Spleen (tissue), 11 donors: ENCODE results near the gene DNAJB8. TPM values are rescaled to one million over a fixed set of nuclear protein-coding genes. Genes with fewer than 3 reads are reported as not detected.

ENCODE experiments used
- DNase-seq: peaks from one replicate; pipeline ENCODE4 v3.0.0-alpha.2; 2020
- H3K27ac ChIP-seq, 8 donors: fragments of 200-600 bp; sonication (generic) in 7 of 8; 1 replicate in 4 of 8; 2 replicates in 4 of 8; pipeline versions ENCODE4 v1.5.0 to v1.8.0; 2016 to 2021; ENCODE audit warnings: inconsistent platforms in 4 of 8, mild to moderate bottlenecking in 4 of 8, moderate library complexity in 1 of 8
- H3K27me3 ChIP-seq, 7 donors: fragments of 200-600 bp; sonication (generic) in 6 of 7; replicated peaks in 1 of 7; 1 replicate in 4 of 7; 2 replicates in 3 of 7; pipeline versions ENCODE4 v1.5.0 to v1.8.0; 2016 to 2021; ENCODE audit warnings: inconsistent platforms in 3 of 7, mild to moderate bottlenecking in 1 of 7
- H3K36me3 ChIP-seq, 6 donors: fragments of 200-600 bp; sonication (generic) in 5 of 6; 1 replicate in 4 of 6; 2 replicates in 2 of 6; pipeline versions ENCODE4 v1.5.0 to v1.8.0; 2016 to 2021; ENCODE audit warnings: inconsistent platforms in 2 of 6
- H3K4me1 ChIP-seq, 6 donors: fragments of 200-600 bp; sonication (generic) in 5 of 6; 1 replicate in 3 of 6; 2 replicates in 3 of 6; pipeline versions ENCODE4 v1.5.0 to v1.8.0; 2016 to 2021; ENCODE audit warnings: inconsistent platforms in 3 of 6
- H3K4me3 ChIP-seq, 8 donors: fragments of 200-600 bp; sonication (generic) in 7 of 8; 1 replicate in 4 of 8; 2 replicates in 4 of 8; pipeline versions ENCODE4 v1.5.0 to v1.8.0; 2016 to 2021; ENCODE audit warnings: inconsistent platforms in 4 of 8, mild to moderate bottlenecking in 4 of 8, moderate library complexity in 2 of 8
- H3K9me3 ChIP-seq, 8 donors: fragments of 200-600 bp; sonication (generic) in 7 of 8; 1 replicate in 4 of 8; 2 replicates in 4 of 8; pipeline versions ENCODE4 v1.5.0 to v1.8.0; 2016 to 2021; ENCODE audit warnings: inconsistent platforms in 4 of 8
- POLR2A ChIP-seq, 3 donors: fragments of 450-650 bp; IDR thresholded peaks; one replicate each; pipeline ENCODE4 v1.5.1; 2017; ENCODE audit warnings: antibody characterized with exemption in 3 of 3, mild to moderate bottlenecking in 1 of 3
- POLR2AphosphoS5 ChIP-seq, 3 donors: sonication (generic); formaldehyde crosslinking; IDR thresholded peaks; one replicate each; pipeline ENCODE4 v1.5.1; 2017; ENCODE audit warnings: antibody characterized with exemption in 3 of 3
- WGBS, 5 donors: extraction: QIAGEN DNeasy Blood & Tissue Kit in 3 of 5; methylation state at CpG; one replicate each; pipeline versions ENCODE4 v1.1.5 to v1.1.7; 2013 to 2018; 5-methylcytosine and 5-hydroxymethylcytosine counted together
- intact Hi-C: fragments of 100-400 bp; cut with DNase I; formaldehyde crosslinking; loops from one replicate; pipeline ENCODE4 v1.15.0; 2023; ENCODE audit warnings: low total_unique reads
- polyA plus RNA-seq, 3 donors: library from polyadenylated mRNA; stranded (reverse); fragments of 200-250 nt; gene quantifications; one replicate each; pipeline ENCODE4 v1.2.1, GENCODE V29; 2013
- total RNA-seq, 7 donors: library from RNA; depleted of rRNA in 3 of 7; stranded (reverse); fragments of >200 nt in 3 of 7; fragmentation: NEBNext Ultra II Directional in 4 of 7; extraction: Animal tissue kit (Norgen Biotek cat#: 25700) in 4 of 7; gene quantifications; one replicate each; pipeline versions ENCODE4 v1.1.0 to v1.2.1, GENCODE V29; 2016 to 2021
- TF ChIP-seq, protein P1 (sequence below), 11 experiments: fragments of 200-600 bp in 7 of 11; fragments of 450-650 bp in 4 of 11; sonication (generic) in 4 of 11; IDR thresholded peaks in 8 of 11; conservative IDR thresholded peaks in 3 of 11; 1 replicate in 7 of 11; 2 replicates in 4 of 11; pipeline versions ENCODE4 v1.4.0 to v1.8.0; 2016 to 2021; ENCODE audit warnings: antibody characterized with exemption in 11 of 11, inconsistent platforms in 4 of 11, mild to moderate bottlenecking in 1 of 11
- donor health status: healthy with polysubstance abuse.
- donor health status: DM: no; HTN: no; CAD: no; lungs with moderate emphysema.
- donor health status: DM: no; HTN: no; CAD: no.
- donor health status: Bipolar disorder and iron deficiency.
- donor health status: healthy.
- donor health status: DM: no; HTN: no; CAD: no.
- donor health status: DM: yes; HTN: yes; CAD: no.

The DNAJB8 gene
- total and polyA plus RNA-seq, 10 donors: not detected

DNA sequence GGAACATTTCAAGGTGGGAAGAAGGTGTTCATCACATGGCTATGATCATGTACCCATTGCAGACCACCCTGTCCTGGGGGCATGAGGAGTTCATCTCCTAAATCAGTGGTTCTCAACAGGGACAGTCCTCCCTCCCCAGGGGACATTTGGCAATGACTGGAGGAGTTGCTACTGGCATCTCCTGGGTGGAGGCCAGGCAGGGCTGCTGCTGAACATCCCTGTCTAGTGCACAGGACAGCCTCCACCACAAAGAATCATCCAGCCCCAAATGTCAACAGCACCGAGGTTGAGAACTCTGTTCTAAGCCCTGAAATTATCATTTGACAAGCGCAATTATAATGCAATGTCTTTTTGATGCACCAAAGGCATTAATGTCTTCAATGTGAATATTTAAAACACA, 4.4 kb upstream of the DNAJB8 start:
- DNase-seq: no peak
- no peak overlapping the region for H3K27ac ChIP-seq
- no peaks in the 10 kb centered on the region for H3K36me3 ChIP-seq
- H3K27me3 ChIP-seq: peaks cover 0 to 17% (median 0%) of the 10 kb centered on the region in 7 donors
- no peak for TF ChIP-seq POLR2A (IDR thresholded peaks at IDR 0.05)
- TF ChIP-seq, protein P1, sequence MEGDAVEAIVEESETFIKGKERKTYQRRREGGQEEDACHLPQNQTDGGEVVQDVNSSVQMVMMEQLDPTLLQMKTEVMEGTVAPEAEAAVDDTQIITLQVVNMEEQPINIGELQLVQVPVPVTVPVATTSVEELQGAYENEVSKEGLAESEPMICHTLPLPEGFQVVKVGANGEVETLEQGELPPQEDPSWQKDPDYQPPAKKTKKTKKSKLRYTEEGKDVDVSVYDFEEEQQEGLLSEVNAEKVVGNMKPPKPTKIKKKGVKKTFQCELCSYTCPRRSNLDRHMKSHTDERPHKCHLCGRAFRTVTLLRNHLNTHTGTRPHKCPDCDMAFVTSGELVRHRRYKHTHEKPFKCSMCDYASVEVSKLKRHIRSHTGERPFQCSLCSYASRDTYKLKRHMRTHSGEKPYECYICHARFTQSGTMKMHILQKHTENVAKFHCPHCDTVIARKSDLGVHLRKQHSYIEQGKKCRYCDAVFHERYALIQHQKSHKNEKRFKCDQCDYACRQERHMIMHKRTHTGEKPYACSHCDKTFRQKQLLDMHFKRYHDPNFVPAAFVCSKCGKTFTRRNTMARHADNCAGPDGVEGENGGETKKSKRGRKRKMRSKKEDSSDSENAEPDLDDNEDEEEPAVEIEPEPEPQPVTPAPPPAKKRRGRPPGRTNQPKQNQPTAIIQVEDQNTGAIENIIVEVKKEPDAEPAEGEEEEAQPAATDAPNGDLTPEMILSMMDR (IDR thresholded peaks at IDR 0.05 in 8 of 11, conservative IDR thresholded peaks at IDR 0.05 in 3 of 11): no peak
- TF ChIP-seq POLR2AphosphoS5 (IDR thresholded peaks at IDR 0.05): no peak
- no peaks in the 10 kb centered on the region for H3K9me3 ChIP-seq
- intact Hi-C loops: no loop called here
- WGBS, 5 donors: 84 to 97% (median 91%) methylated on average over 2 of the region's 2 CpGs
- no peaks in the 10 kb centered on the region for H3K4me1 ChIP-seq
- no peak overlapping the region for H3K4me3 ChIP-seq

DNA sequence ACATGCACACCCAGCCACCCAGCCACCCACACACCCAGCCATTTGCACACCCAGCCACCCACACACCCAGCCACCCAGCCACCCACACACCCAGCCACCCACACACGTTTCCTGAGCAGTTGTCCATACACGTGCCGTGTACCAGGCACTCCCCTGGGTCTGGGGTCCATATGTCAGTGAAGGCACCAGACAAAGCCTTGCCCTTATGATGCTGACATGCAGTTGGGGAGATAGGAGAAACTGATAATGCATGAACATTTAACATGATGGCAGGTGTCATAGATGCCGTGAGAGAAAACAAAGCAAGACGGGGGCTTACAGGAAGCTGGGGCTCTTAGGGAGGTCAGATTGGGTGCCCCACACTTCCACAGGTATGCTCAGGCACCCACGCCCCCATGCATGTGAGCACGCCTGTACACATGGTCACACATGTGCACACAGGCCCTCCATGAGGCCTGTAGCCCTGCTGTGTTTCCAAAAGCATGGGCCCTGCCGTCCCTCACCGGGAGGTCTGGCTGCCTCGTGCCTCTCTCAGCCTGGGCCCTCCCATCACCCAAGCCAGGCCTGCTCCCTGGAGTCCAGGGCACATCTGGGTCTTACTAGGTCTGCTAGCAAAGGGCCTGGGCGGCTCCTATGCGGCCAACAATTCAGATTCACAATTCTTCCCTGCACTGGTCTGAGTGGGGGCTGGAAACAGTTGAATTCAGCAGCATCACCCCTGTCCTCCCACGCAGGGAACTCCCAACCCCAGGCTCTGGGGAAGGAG, 3.6 kb upstream of the DNAJB8 start:
- TF ChIP-seq POLR2A (IDR thresholded peaks at IDR 0.05) (no peak), POLR2AphosphoS5 (IDR thresholded peaks at IDR 0.05) (no peak)
- TF ChIP-seq, protein P1 (IDR thresholded peaks at IDR 0.05 in 8 of 11, conservative IDR thresholded peaks at IDR 0.05 in 3 of 11): no peak
- Histone ChIP-seq H3K36me3 (no peaks in the 10 kb centered on the region), H3K9me3 (no peaks in the 10 kb centered on the region), H3K27ac (no peak overlapping the region), H3K4me1 (no peaks in the 10 kb centered on the region), H3K27me3 (peaks cover 0 to 20% (median 0%) of the 10 kb centered on the region in 7 donors), H3K4me3 (no peak overlapping the region)
- intact Hi-C loops: no loop called here
- 67 to 80% (median 77%) methylated on average over 13 of the region's 13 CpGs for WGBS, 5 donors
- DNase-seq: no peak

DNA sequence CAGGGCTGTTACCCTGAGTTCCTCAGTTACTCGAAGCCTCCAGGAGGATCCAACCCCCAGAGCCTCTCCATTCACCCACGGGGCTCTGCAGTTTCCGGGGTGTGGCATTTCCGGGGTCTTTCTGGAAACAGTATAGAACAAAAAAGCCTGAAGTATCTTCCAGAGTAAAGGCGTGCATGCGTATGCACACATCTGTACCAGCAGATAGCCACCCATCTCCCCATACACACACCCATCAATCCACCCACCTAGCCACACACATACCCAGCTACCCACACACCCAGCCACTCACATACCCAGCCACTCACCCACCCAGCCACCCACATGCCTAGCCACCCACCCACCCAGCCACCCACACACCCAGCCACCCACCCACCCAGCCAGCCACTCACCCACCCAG, 2.9 kb upstream of the DNAJB8 start:
- 74 to 93% (median 82%) methylated on average over 3 to 6 of the region's 6 CpGs for WGBS, 5 donors
- no peaks in the 10 kb centered on the region for H3K4me1 ChIP-seq
- peaks cover 0 to 20% (median 0%) of the 10 kb centered on the region in 7 donors for H3K27me3 ChIP-seq
- TF ChIP-seq POLR2A (IDR thresholded peaks at IDR 0.05): no peak
- no peak for TF ChIP-seq POLR2AphosphoS5 (IDR thresholded peaks at IDR 0.05)
- TF ChIP-seq, protein P1 (IDR thresholded peaks at IDR 0.05 in 8 of 11, conservative IDR thresholded peaks at IDR 0.05 in 3 of 11): no peak
- no peak for DNase-seq
- H3K27ac ChIP-seq: no peak overlapping the region
- intact Hi-C loops: no loop called here
- no peaks in the 10 kb centered on the region for H3K9me3 ChIP-seq
- no peaks in the 10 kb centered on the region for H3K36me3 ChIP-seq
- H3K4me3 ChIP-seq: no peak overlapping the region

DNA sequence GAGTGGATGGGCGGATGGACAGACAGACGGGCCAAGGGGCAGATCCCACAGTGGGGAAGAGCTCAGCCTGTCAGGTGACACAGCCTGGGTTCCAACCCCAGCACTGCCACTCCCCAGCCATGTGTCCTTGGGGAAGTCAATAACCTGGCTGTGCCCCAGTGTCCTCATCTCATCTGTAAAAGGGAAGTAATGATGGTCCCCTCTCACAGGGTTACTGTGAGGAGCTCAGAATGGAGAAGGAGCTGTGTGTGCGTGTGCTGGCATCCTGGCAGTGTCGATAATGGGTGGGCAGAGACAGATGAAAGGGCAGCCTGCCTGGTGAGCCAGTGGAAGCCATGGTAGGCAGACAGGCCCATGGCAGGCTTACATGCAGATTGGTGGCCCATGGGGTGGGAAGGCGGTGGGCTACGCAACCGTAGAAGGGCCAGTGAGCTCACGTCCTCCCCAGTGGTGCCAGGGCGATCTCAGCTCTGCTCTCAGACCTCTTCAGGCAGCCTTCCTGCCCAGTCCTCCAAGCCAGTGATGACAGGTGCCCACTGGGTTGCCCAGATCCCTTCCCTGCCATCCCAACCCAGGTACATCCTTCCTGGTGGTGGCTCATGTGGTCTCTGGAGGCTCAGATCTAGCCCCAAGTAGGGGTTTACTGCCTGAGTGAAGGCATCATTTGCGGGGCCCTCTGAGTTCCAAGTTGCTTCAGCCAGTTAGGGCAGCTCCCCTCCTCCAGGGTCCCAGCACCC, 2.3 kb upstream of the DNAJB8 start:
- DNase-seq: no peak
- Histone ChIP-seq H3K9me3 (no peaks in the 10 kb centered on the region), H3K27ac (no peak overlapping the region), H3K27me3 (peaks cover 0 to 20% (median 0%) of the 10 kb centered on the region in 7 donors), H3K36me3 (no peaks in the 10 kb centered on the region), H3K4me3 (no peak overlapping the region), H3K4me1 (no peaks in the 10 kb centered on the region)
- WGBS, 5 donors: 84 to 98% (median 85%) methylated on average over 9 to 10 of the region's 10 CpGs
- intact Hi-C loops: no loop called here
- TF ChIP-seq, protein P1 (IDR thresholded peaks at IDR 0.05 in 8 of 11, conservative IDR thresholded peaks at IDR 0.05 in 3 of 11): no peak
- TF ChIP-seq POLR2A (IDR thresholded peaks at IDR 0.05) (no peak), POLR2AphosphoS5 (IDR thresholded peaks at IDR 0.05) (no peak)
